Measurements from ENCODE around the gene CAMKMT. TPM values are rescaled to one million over a fixed set of nuclear protein-coding genes. Genes with fewer than 3 reads are reported as not detected.

The CAMKMT gene
- total RNA-seq, 4 donors from 2014 or later = 4.5 to 57.9 (median 15.4) TPM

GRCh38 chr2:44745922-44746766 lies 384.4 kb downstream of the CAMKMT start:
- intact Hi-C loops (cut with DNase I; ENCODE audit: low total_unique reads) (no loop called here), in situ Hi-C loops (cut with MboI; ENCODE audit: low pct_ligation_motif_present in 1 of 4, low pct_unique_long_range_greater_than_20kb in 1 of 4, low sequenced_read_pairs in 3 of 4) (no loop called here)
- Histone ChIP-seq H3K27me3 (no peaks in the 10 kb centered on the region), H3K4me1 (no peaks in the 10 kb centered on the region), H3K4me3 (no peak overlapping the region), H3K27ac (no peak overlapping the region), H3K9me3 (no peaks in the 10 kb centered on the region), H3K36me3 (no peaks in the 10 kb centered on the region)
- 65 to 82% methylated on average over 2 to 4 of the region's 4 CpGs for WGBS, 2 donors (ENCODE audit: low coverage in 1 of 2)
- TF ChIP-seq POLR2A (IDR thresholded peaks at IDR 0.05) = no peak
- TF ChIP-seq, protein P1, sequence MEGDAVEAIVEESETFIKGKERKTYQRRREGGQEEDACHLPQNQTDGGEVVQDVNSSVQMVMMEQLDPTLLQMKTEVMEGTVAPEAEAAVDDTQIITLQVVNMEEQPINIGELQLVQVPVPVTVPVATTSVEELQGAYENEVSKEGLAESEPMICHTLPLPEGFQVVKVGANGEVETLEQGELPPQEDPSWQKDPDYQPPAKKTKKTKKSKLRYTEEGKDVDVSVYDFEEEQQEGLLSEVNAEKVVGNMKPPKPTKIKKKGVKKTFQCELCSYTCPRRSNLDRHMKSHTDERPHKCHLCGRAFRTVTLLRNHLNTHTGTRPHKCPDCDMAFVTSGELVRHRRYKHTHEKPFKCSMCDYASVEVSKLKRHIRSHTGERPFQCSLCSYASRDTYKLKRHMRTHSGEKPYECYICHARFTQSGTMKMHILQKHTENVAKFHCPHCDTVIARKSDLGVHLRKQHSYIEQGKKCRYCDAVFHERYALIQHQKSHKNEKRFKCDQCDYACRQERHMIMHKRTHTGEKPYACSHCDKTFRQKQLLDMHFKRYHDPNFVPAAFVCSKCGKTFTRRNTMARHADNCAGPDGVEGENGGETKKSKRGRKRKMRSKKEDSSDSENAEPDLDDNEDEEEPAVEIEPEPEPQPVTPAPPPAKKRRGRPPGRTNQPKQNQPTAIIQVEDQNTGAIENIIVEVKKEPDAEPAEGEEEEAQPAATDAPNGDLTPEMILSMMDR (IDR thresholded peaks at IDR 0.05) = no peak
- no peak for TF ChIP-seq EP300 (IDR thresholded peaks at IDR 0.05; ENCODE audit: low read depth)
- no peak for TF ChIP-seq POLR2AphosphoS5 (IDR thresholded peaks at IDR 0.05)
- DNase-seq = no peak

DNA sequence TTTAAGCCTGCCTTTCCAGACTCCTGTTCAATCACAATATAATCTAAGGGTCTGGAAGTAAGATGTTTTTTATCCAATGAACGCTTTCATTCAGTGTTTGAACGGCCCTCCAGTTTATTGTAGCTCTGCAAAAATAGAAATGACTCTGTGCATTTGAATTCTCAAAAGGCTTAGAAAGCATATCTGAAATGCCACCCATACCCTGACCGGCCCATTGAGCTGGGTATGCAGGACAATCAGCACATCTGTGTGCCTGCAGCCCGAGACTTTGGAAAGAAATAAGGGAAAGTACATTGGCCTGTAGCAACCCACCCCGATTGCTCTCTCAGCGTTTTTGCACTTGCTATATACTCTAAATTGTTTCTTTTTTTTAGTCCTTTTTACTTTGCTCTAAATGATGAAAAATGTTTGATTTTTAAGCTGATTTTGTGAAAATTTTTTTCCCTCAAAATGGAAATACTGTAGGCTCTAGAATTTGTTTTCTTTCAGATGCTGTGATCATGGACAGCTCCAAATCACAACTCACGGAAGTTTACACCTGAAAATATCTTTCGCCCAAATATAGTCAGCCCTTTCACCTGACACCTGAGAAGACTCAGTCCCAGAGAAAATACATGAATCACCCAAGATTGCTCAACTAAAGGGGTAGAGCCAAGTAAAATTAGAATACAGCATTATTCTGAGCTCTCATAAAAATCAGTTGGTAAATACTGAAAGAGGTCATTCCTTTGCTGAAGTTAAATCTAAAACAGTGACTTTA lies 385.3 kb downstream of the CAMKMT start:
- DNase-seq = no peak
- no peaks in the 10 kb centered on the region for H3K36me3 ChIP-seq
- no peaks in the 10 kb centered on the region for H3K9me3 ChIP-seq
- in situ Hi-C loops (cut with MboI; ENCODE audit: low pct_ligation_motif_present in 1 of 4, low pct_unique_long_range_greater_than_20kb in 1 of 4, low sequenced_read_pairs in 3 of 4) = no loop called here
- intact Hi-C loops (cut with DNase I; ENCODE audit: low total_unique reads) = no loop called here
- H3K27me3 ChIP-seq = no peaks in the 10 kb centered on the region
- 86 to 88% methylated on average over 8 of the region's 8 CpGs for WGBS, 2 donors (ENCODE audit: low coverage in 1 of 2)
- TF ChIP-seq POLR2A (IDR thresholded peaks at IDR 0.05) (no peak), EP300 (IDR thresholded peaks at IDR 0.05; ENCODE audit: low read depth) (no peak), POLR2AphosphoS5 (IDR thresholded peaks at IDR 0.05) (no peak)
- TF ChIP-seq, protein P1 (IDR thresholded peaks at IDR 0.05) = no peak
- H3K27ac ChIP-seq = no peak overlapping the region
- no peaks in the 10 kb centered on the region for H3K4me1 ChIP-seq
- H3K4me3 ChIP-seq = no peak overlapping the region

DNA sequence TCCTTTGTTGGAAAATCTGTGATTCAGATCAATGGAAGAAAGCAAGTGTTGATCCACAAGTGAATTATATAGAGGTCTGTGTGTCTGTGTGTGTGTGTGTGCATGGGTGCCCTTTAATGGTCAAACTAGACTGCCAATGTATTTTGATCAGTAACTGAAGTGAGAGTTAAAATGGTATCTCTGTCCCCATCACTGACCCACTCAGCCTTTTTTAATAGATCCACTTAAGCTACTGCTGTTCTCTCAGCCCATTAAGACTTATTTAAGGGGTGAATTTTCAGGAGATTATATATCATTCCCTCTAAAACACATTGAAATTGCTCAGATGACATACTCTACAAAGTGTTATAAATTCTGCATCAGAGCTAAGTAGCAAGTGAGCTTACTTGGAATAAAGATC lies 386.0 kb downstream of the CAMKMT start:
- H3K4me1 ChIP-seq = no peaks in the 10 kb centered on the region
- no peak overlapping the region for H3K4me3 ChIP-seq
- no peak for DNase-seq
- intact Hi-C loops (cut with DNase I; ENCODE audit: low total_unique reads) (no loop called here), in situ Hi-C loops (cut with MboI; ENCODE audit: low pct_ligation_motif_present in 1 of 4, low pct_unique_long_range_greater_than_20kb in 1 of 4, low sequenced_read_pairs in 3 of 4) (no loop called here)
- H3K36me3 ChIP-seq = no peaks in the 10 kb centered on the region
- H3K9me3 ChIP-seq = no peaks in the 10 kb centered on the region
- TF ChIP-seq POLR2A (IDR thresholded peaks at IDR 0.05) (no peak), POLR2AphosphoS5 (IDR thresholded peaks at IDR 0.05) (no peak), EP300 (IDR thresholded peaks at IDR 0.05; ENCODE audit: low read depth) (no peak)
- TF ChIP-seq, protein P1 (IDR thresholded peaks at IDR 0.05) = no peak
- H3K27me3 ChIP-seq = no peaks in the 10 kb centered on the region
- no peak overlapping the region for H3K27ac ChIP-seq

DNA sequence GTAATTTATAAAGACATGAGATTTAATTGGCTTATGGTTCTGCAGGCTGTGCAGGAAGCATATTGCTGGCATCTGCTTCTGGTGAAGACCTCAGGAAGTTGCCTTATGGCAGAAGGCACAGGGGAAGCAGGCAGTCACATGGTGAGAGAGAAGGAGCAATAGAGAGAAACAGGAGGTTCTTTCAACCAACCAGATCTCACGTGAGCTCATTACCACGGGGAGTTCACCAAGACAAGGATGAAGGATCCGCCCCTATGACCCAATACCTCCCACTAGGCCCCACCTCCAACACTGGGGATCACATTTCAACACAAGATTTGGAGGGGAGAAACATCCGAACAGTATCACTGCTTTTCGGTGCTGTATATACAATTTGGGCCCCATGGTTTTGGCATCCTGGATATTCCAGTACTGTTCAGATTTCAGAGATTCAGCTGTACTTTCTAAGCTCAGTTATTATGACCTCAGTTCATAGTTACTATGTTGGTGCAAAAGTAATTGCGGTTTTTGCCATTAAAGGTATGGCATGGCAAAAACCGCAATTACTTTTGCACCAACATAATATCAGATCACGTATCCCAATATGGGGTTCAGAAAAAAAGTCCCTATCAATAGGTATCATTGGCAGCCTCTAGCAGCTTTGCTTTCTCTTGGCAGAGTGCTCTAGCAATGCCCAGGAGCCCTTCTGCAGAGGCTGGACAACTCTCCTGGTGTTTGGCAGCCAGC lies 390.2 kb downstream of the CAMKMT start:
- WGBS, 2 donors (ENCODE audit: low coverage in 1 of 2) = 70 to 88% methylated on average over 2 to 8 of the region's 8 CpGs
- intact Hi-C loops (cut with DNase I; ENCODE audit: low total_unique reads) = no loop called here

More for the DNA sequence above, 390.2 kb downstream of the CAMKMT start:
- Histone ChIP-seq H3K9me3 (no peaks in the 10 kb centered on the region), H3K27me3 (no peaks in the 10 kb centered on the region), H3K4me1 (no peaks in the 10 kb centered on the region), H3K4me3 (no peak overlapping the region), H3K36me3 (no peaks in the 10 kb centered on the region), H3K27ac (no peak overlapping the region)
- in situ Hi-C loops (cut with MboI; ENCODE audit: low pct_ligation_motif_present in 1 of 4, low pct_unique_long_range_greater_than_20kb in 1 of 4, low sequenced_read_pairs in 3 of 4) = no loop called here
- TF ChIP-seq POLR2A (IDR thresholded peaks at IDR 0.05) (no peak), EP300 (IDR thresholded peaks at IDR 0.05; ENCODE audit: low read depth) (no peak), POLR2AphosphoS5 (IDR thresholded peaks at IDR 0.05) (no peak)
- TF ChIP-seq, protein P1 (IDR thresholded peaks at IDR 0.05) = no peak
- no peak for DNase-seq

Measured in transverse colon (tissue), 4 donors.